Stimulated activated CD4-positive, alpha-beta T cell treated with anti-CD3 and anti-CD28 coated beads, Interleukin-1b, Interleukin-23, amount 100 ng/mL, for 24 hours (primary cell): ENCODE results near the gene ZNF318.
"Not testable (repeated sequence)": the region's sequence is repeated elsewhere in the genome, so short reads cannot be mapped to it uniquely, and the experiment has no call there.

Experiments used
- DNase-seq, 4 experiments: peaks; one replicate each; pipeline ENCODE4 v3.0.0-alpha.2; 2020; ENCODE audit warnings: low read depth in 4 of 4, low spot score in 1 of 4

The ZNF318 gene

GRCh38 chr6:43369174-43370002 is at the start of gene ZNF318:
Gene ZNF318, minus strand, starts transcription at chr6:43369647. Its CDS starts 282 bp downstream, at chr6:43369365.
- DNase-seq = peak; percentile 82 to 92 (median 86)

- DNase-seq = no peak
Observed at GRCh38 chr6:43416935-43417334, 47.5 kb upstream of the ZNF318 start.

- not testable (repeated sequence) for DNase-seq
Observed at GRCh38 chr6:43415275-43415674, 45.8 kb upstream of the ZNF318 start.

GRCh38 chr6:43413002-43413401 is 43.6 kb upstream of the ZNF318 start:
- DNase-seq = no peak

- no peak for DNase-seq
Observed at GRCh38 chr6:43412541-43412940, 43.1 kb upstream of the ZNF318 start.

- not testable (repeated sequence) for DNase-seq
Observed at GRCh38 chr6:43410776-43411175, 41.3 kb upstream of the ZNF318 start.

- no peak for DNase-seq
Observed at GRCh38 chr6:43408259-43408658, 38.8 kb upstream of the ZNF318 start.

- no peak for DNase-seq
Observed at GRCh38 chr6:43407296-43407695, 37.8 kb upstream of the ZNF318 start.

- no peak for DNase-seq
Observed at GRCh38 chr6:43405354-43405753, 35.9 kb upstream of the ZNF318 start.

GRCh38 chr6:43402820-43403219 is 33.4 kb upstream of the ZNF318 start:
- DNase-seq = no peak

- no peak for DNase-seq
Observed at GRCh38 chr6:43401730-43402129, 32.3 kb upstream of the ZNF318 start.

GRCh38 chr6:43399932-43400487 is 30.6 kb upstream of the ZNF318 start:
- DNase-seq = no peak

- no peak for DNase-seq
Observed at GRCh38 chr6:43396408-43397149, 27.1 kb upstream of the ZNF318 start.

GRCh38 chr6:43395776-43396175 is 26.3 kb upstream of the ZNF318 start:
- no peak for DNase-seq

- no peak for DNase-seq
Observed at GRCh38 chr6:43394982-43395381, 25.5 kb upstream of the ZNF318 start.

GRCh38 chr6:43393602-43394001 is 24.2 kb upstream of the ZNF318 start:
- DNase-seq = no peak

- not testable (repeated sequence) for DNase-seq
Observed at GRCh38 chr6:43393133-43393532, 23.7 kb upstream of the ZNF318 start.

GRCh38 chr6:43391440-43392031 is 22.1 kb upstream of the ZNF318 start:
- DNase-seq = peak in 1 of 4 experiments; percentile 11

GRCh38 chr6:43390753-43391439 is 21.4 kb upstream of the ZNF318 start:
- DNase-seq = not testable (repeated sequence)

GRCh38 chr6:43389730-43390295 is 20.4 kb upstream of the ZNF318 start:
- DNase-seq = no peak

- no peak for DNase-seq
Observed at GRCh38 chr6:43386492-43386891, 17.0 kb upstream of the ZNF318 start.
